T-helper 17 cell (primary cell): ENCODE results near the gene TTC38. TPM values are rescaled to one million over a fixed set of nuclear protein-coding genes. Genes with fewer than 3 reads are reported as not detected.

Experiments used
- ATAC-seq: fragments of 150-1000 bp; cut with Tn5 transposase; 2 replicates; pipeline ENCODE4 v1.10.0; 2021; ENCODE audit warnings: mild to moderate bottlenecking, moderate library complexity
- DNase-seq, 3 donors: peaks; one replicate each; pipeline versions ENCODE4 v3.0.0 to v3.0.0-alpha.2; 2020 to 2021
- H3K9me3 ChIP-seq: one replicate; pipeline ENCODE4 v1.7.0; 2013; ENCODE audit warnings: low read length, mild to moderate bottlenecking; ENCODE audit not compliant: control insufficient read depth, poor library complexity, severe bottlenecking
- H3K27ac Mint-ChIP-seq: one replicate; pipeline ENCODE4 v1.8.0; 2022; ENCODE audit warnings: mild to moderate bottlenecking, moderate library complexity, mixed read lengths
- H3K27me3 Mint-ChIP-seq: one replicate; pipeline ENCODE4 v1.8.0; 2022; ENCODE audit warnings: mixed read lengths
- H3K36me3 Mint-ChIP-seq: one replicate; pipeline ENCODE4 v1.8.0; 2022; ENCODE audit warnings: low read depth, mixed read lengths
- H3K4me1 Mint-ChIP-seq: one replicate; pipeline ENCODE4 v1.8.0; 2022; ENCODE audit warnings: mild to moderate bottlenecking, mixed read lengths
- H3K4me3 Mint-ChIP-seq: one replicate; pipeline ENCODE4 v1.8.0; 2022; ENCODE audit warnings: mild to moderate bottlenecking, moderate library complexity, mixed read lengths
- total RNA-seq, 4 donors: library from RNA in 2 of 4; stranded (reverse) in 2 of 4; gene quantifications; one replicate each; pipeline ENCODE4 v1.2.3 and lab custom pipeline; 2022 to 2026

The TTC38 gene
- total RNA-seq, 2 donors from 2014 or later = 4.3 to 7.1 TPM

DNA sequence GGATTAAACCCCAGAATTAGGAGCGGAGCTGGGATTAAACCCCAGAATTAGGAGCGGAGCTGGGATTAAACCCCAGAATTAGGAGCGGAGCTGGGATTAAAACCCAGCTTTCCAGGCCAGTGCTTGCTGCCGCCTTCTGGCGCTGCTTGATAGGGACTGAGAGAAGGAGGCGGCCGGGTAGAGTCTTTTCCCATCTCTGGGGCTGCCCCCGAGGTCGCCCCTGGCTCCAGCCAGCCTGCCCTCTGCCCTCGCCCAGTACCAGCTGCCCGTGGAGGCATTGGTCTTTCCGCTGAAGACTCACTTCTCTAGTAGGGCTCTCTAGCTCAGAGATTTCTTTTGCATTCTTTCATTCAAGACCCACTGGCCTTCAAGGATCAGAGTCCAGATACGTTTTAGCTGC, 72.9 kb downstream of the TTC38 start:
- Mint-ChIP-seq H3K27ac (no peak overlapping the region), H3K4me3 (no peak overlapping the region), H3K4me1 (peaks cover 30% of the 10 kb centered on the region), H3K36me3 (peaks cover 16% of the 10 kb centered on the region), H3K27me3 (no peaks in the 10 kb centered on the region)
- DNase-seq = no peak
- H3K9me3 ChIP-seq = no peaks in the 10 kb centered on the region
- ATAC-seq = no peak

Other genes with a start within 250 kb of the TTC38 start
- gene PPARA, start 117.5 kb upstream of the TTC38 start, total RNA-seq = 10 to 100 TPM; 11.7 to 12.3 TPM
- gene CDPF1, start 17.7 kb upstream of the TTC38 start, total RNA-seq = 1 to 10 TPM; 3.5 to 4.3 TPM
- not detected for gene PKDREJ, start 4.7 kb upstream of the TTC38 start, total RNA-seq
- under 1 TPM; 0.25 to 0.57 TPM for gene GTSE1, start 28.9 kb downstream of the TTC38 start, total RNA-seq
- gene TRMU, start 67.7 kb downstream of the TTC38 start, total RNA-seq = 10 to 100 TPM; 47.5 to 54.8 TPM